Suppressor macrophage treated with lipopolysaccharide for 4 hours (primary cell): Measurements from ENCODE around the gene CDH23.

Experiments used
- DNase-seq: peaks from one replicate; pipeline ENCODE4 v3.0.0-alpha.2; 2020

The CDH23 gene

DNA sequence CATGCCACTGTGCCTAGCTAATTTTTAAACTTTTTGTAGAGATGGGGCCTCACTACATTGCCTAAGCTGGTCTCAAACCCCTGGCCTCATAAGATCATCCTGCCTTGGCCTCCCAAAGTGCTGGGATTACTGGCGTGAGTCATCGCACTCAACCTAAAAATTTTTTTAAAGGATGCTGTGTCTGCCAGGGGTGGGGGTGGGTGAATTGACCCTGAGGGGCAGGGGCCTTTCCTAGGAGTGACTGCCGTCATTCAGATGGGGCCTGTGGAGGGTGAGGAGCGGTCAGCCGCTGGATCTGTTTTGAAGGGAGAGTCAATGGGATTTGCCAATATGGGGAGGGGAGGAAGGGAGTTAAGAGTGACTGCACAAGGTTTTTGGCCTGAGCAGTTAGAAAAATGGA, 233.4 kb downstream of the CDH23 start:
- DNase-seq = no peak

DNA sequence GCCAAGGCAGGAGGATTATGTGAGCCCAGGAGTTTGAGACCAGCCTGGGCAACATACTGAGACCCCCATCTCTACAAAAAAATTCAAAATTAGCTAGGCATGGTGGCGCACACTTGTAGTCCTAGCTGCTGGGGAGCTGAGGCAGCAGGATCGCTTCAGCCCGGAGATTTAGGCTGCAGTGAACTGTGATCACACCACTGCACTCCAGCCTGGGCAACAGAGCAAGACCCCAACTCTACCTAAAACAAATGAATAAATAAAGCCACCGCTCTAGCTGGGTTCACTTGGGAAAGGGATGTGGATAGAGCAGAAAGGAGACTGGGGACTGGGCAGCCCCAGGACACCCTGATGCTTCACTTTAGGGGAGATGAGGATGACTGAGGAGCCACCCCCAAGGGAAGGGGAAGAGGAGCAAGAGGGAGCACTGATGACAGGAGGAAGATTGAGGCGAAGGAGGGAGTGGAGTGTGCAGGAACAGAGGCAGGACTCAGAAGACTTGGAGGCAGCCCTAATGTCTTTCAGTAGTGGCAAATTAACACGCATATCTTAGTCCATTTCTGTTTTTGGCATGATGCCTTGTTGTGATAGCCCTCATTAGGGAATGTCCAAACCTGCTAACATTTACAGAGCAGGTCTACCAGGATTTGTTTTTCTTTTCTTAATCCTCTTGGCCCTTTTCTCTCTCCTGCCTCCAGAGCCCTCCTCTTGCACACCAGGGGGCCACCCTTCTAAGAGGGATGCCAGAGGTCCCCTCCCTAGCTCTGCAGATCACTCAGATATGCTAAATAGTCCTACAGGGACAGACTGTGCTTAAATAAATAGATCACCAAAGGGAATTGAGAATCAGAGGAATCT, 234.5 kb downstream of the CDH23 start:
- DNase-seq = no peak

DNA sequence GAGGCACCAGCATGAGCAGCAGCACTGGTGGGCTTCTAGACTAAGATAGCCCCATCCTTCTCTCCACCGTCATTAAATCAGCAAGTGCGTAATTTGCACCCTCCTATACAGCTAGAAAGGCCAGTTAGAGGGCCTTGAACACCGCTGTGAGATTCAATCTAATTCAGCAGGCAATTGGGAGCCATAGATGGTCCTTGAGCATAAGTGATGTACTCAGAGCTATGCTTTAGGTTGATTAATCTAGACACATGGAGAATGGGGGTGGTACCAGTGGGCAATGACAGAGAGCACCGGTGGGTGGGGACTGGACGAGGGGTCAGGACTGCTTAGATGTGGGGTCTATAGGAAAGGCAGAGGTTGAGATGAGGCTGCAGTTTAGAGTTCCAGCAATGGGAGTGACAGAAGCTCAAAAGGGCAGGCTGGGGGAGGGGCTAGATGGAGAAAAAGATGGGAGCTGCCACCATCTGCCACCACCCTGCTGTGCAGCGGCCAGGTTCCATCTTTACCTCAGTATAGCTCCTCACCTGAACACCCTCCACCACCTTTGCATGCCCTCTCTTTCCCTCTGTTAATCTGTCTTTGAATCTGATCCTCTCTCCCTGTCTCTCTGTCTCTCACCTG, 235.6 kb downstream of the CDH23 start:
- DNase-seq = no peak

DNA sequence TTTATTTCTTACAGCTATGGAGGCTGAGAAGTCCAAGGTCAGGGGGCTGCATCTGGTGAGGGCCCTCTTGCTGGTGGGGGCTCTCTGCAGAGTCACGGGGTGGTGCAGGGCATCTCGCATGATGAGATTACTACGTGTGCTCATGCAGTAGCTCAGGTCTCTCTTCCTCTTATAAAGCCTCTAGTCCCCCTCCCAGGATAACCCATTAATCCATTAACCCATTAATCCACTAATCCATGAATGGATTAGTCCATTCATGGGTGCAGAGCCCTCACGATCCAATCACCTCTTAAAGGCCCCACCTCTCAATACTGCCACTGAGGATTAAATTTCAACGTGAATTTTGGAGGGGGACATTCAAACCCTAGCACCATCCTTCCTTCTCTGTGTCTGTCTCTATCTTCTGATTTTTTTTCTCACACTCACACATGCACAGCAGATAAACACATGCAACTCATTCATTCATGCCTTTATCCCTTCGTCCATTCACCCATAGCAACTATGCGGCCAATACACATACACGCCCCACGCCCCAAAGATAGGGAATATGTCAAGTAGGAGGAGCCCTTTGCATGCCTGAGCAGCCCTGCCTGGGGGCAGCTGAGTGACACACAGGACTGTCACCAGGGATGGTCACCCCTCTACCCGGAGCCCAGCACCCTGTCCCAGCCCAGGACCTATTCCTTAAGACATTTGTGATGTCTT, 236.3 kb downstream of the CDH23 start:
- no peak for DNase-seq

DNA sequence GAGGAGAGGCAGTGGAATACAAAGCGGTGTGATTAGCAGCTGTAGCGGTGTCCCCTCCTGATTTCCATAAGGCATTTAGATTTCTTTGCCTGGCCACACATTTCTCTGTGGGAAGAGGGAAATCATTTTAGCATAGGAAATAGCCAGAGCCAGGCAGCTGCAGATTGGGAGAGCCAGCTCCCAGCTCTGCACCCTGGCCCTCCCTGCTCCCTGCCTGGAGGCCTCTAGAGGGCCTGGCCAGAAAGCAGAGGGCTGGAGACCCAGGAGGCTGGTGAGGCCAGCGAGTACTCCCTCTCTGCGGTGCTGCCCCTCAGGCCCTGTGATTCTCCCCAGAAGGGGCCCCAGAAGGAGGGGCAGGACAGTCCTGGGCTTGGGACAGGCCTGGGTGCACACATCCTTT, 237.2 kb downstream of the CDH23 start:
- no peak for DNase-seq

DNA sequence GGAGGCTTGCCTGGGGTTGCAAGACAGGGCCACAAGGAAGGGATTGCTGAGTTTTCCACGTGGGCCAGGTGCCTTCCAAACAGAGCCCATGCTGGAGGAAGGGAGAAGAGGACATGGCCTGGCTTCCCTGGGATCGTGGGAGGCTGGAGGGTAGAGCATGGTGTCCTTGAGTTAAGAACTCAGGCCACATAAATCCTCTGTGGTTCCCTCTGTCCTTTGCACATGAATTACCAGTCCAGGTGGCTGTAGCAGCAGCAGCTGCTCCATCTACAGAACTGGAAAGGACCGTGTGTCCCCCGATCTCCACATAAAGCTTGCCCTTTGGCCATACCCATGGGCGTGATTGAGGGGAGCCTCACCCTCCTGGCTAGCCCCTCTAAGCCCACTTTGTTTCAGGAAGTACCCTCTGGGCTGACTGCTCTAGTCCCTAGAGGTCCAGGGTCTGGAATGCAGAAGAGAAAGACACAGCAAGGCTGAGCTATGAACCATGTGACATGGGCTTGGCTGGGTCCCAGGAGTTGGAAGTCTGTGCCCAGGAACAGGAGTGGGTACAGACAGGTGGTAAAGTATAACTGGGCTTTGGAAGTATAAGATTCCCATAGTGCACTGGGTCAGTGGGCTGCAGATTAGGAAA, 237.9 kb downstream of the CDH23 start:
- DNase-seq = no peak

DNA sequence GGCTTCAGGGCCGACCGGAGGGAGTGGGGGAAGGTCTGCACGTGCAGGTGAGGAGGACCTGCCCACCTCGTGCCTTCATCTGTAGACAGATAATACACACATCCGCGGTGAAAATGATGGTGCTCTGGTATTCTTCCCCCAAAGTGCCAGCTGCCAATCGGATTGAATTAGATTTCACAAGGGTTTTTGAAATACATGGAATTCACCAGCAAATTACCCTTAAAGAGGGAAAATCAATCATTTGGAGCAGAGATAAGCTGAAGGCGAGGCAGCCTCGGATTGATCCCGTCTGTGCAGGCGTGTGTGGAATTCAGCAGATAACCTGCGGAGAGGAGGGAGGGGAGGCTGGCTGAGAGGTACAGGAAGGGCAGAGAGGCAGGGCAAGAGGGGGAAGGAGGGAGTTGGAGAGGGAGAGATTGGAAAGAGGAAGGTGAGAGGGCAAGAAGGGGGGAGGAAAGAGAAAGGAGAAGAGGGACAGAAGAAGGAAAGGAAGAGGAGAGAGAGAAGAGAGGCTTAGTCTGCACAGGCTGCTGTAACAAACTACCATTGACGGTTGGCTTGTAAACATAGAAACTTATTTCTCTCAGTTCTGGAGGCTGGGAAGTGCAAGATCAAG, 238.6 kb downstream of the CDH23 start:
- DNase-seq = no peak

DNA sequence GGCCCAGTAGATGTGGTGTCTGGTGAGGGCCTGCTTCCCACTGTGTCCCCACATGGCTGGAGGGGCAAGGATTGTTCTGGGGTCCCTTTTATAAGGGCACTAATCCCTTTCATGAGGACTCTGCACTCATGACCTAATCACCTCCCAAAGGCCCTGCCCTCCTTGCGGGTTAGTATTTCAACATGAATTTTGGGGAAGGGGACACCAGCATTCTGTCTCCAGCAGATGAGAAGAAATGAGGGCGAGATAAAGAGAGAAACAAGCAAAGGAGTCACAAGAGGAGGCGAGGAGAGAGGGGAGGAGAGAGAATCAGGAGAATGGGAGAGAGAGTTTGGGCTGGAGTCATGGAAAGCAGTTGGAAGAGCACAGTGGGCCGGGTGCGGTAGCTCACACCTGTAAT, 239.1 kb downstream of the CDH23 start:
- DNase-seq = no peak

DNA sequence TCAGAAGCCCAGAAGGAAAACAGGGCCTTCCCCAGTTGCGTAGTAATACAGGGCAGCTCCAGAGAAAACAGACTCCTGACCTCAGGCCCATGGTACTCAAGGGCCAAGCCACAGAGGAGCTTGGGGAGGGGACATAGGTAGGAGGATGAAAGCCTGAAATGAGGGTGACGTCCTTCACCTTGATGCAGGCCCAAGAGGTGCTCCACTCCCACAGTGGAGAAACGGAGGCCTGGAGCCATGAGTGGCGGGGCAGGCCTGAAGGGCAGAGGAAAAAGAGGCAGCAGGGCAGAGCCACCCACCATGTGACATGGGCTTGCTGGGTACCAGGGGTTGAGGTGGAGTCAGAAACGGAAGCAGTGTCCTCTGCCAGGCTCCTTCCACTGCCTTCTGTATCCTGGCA, 239.9 kb downstream of the CDH23 start:
- DNase-seq = no peak

DNA sequence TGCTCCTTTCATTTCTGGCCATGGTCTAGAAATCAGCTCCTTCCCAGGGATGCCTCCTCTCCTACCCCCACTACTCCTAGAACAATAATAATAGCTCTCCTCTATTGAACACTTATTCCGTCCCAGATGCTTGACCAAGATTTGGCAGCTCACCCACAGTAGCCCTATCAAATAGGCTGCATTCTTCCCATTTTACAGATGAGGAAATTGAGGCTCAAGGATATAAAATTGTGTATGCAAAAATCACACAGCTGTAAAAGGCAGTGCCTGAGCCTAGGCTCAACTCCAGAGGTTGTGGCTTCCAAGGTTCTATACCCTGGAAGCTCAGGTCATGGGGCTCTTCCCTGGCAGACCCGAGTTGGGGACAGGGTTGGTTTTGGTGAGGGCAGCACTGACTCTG, 240.6 kb downstream of the CDH23 start:
- no peak for DNase-seq

DNA sequence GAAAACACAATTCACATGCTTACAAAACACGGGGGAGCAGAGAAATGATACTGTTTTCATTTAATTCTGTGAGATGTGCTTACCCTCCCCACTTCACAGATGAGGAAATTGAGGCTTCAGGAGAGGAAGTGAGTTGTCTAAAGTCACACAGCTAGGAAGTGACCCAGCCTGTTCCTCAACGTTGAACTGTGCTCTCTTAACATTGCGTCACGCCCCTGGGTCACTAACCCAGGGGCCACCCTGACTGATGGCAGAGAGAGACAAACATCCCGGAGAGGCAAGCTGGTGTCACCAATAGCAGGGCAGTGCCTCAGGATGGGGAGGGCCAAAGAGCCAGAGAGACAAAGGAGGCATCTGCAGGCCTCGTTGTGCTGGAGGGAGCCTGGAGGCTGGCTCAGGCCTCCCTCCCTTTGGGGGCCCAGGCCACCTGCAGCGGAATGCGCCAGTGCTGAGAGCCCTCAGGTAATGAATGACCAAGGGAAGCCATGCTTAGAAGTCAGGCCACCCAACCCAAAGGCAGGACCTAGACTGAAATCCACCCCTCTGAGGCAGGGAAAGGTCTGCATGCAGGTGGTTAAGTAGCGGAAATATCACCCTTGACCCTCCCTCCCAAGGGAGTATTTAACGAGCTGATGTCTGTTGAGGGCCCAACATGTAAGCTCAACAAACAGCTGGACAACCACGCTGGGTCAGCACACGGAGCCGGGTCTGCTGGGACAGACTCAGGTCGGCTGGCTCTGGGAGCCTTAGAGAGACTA, 241.5 kb downstream of the CDH23 start:
- peak; percentile 96 for DNase-seq

DNA sequence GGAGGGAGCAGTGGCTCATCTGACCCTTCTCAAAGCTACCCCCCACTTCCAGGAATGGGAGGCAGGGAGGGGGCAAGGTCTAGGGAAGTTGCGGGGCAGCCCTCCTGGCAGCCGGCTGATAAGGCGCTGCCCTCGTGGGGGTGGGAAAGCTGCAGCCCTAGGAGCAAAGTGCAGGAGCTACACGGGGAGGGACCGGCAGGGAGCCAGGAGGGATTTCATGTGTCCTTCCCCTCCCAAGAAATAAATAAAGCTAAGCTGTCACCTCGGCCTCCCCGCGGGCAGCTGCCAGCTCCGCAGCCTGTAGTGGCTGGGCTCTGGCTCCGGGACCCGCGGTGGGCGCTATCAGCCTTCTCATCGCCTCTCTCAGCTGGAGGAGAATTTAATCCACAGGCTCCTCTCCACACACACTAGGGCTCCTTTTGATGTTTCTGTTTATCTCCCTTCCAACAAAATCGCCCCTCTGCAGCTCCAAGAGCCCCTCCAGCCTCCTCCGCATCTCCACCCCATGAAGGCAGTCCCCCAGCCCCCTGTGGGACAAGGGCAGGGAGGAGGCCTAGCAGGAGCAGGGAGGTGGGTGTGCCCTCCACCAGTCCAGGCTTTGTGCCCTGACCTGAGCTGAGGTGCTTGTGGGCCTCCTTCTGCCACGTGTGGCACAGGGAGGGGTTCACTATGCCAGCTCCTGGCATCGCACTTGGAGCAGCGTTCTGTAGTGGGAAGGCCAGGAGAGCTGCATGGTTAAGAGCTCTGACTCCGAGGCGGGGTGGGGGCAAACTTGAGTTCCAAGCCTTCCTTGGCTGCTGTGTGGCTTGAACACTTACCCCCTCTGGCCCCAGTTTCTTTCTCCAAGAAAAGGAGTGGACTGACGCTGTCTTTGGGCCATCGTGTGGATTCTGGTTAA, 242.4 kb downstream of the CDH23 start:
- no peak for DNase-seq

DNA sequence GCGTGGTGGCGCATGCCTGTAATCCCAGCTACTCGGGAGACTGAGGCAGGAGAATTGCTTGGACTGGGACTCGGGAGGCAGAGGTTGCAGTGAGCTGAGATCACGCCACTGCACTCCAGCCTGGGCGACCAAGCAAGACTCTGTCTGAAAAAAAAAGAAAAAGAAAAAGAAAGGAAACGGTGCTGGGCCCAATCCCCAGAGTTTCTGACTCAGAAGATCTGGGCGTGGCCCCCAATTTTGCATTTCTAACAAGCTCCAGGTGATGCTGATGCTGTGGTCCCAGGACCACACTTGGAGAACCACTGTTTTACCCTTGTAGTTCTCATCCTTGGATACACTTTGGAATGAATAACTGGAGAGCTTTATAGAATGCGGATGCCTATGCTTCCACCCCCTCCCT, 243.9 kb downstream of the CDH23 start:
- no peak for DNase-seq

DNA sequence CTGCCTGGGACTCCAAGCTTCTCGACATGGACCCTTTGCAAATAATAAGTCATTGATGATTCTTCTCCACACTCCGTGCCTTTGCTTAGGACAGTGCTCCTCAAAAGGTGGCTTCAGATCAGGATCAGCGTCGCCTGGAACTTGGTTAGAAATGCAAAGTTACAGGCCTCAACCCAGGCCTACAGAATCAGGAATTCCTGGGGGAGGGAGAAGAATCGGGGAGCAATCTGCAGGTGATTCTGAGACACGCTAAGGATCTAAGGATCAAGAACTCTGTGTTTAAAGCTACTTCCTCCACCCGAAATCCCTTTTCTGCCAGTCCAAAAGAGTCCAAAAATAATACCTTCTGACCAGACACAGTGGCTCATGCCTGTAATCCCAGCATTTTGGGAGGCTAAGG, 244.7 kb downstream of the CDH23 start:
- no peak for DNase-seq

DNA sequence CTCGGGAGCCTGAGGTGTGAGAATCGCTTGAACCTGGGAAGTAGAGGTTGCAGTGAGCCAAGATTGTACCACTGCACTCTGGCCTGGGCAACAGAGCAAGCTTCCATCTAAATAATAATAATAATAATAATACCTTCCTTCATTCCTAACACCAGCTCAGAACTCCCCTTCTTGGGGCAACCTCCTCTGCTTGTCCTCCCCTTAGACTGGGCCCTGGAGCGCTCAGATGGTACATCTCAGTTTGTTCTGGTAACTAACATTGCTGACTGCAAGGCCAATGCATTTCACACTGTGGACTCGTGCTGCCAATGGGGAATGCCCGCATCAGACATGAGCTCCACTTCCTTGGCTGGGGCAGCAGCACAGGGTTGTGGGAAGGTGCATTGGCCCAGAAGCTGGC, 245.3 kb downstream of the CDH23 start:
- no peak for DNase-seq

DNA sequence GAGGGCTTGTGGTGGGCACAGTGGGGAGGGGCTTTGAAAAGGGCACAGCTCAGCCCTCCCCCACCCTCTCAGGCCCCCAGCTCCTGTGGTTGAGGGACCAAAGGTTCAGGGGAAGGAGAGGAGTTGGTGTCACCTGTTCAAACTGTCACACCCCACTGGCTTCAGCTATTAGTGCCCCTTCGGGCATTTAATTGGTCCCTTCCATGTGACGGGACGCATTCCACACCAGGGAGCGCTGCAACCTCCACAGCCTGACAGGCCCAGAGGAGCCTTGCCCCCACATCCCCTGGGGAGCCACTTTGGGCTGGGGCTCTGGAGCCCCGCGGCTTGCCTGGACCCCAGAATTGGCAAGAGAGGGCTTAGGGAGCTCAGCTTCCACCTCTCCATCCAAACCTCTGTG, 247.2 kb downstream of the CDH23 start:
- DNase-seq = no peak

DNA sequence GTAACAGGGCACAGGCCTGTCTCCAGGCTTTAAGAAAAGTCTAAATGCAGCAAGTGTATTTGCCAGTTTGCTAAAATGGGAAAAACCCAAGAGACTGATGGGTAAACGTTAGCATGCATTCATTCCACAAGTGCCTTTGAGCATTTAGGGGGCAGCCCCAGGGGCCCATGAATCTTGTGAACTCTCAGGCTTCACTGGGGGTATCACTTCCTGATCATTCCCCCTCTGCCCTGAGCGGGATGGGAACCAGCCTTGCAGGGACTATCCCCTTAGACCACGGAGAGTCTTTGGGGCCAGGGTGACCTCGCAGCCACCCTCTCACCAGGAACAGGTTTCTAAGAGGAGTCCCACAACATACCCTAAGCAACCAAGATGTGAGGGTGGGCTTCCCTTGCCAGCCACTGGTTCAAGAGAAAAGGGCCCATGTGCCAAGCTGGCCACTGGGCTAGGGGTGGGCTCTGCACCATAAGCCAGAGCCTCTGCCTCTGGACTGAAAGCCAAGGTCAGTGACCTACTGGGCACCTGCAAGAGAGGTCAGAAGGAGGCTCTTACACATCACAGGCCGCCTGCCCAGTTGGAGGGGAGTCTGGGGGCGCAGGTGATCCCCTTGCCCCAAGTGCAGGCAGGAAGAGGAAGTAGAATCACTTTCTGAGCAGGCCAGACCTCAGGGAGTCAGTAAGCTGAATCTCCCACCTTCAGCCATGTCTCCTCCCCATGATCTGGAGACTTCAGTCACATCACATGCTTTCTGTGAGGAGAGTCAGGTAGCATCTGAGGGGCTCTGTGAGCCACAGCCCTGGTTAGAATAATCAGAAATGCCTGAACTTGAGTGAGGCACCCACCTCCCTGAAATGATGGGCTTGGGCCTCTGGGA, 247.8 kb downstream of the CDH23 start:
- DNase-seq = peak; percentile 25

DNA sequence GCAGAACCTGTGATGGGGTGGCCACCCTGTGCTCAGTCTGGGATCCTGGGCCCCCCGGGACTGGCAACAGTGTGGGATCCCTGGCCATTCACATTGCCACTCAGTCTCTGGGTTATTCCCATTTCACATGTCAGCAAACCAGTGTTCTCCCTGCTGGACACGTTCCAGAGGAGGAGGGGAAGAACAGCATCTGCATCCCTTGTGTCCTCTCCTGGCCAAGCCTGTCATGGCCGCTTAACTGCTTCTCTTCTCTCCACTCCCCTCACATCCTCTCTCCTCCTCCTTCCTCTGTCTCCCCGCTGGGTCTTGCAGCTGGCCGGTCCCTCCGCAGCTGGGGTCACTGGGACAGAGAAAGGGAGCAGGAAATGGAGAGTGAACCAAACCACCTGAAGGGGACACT, 248.5 kb downstream of the CDH23 start:
- no peak for DNase-seq

DNA sequence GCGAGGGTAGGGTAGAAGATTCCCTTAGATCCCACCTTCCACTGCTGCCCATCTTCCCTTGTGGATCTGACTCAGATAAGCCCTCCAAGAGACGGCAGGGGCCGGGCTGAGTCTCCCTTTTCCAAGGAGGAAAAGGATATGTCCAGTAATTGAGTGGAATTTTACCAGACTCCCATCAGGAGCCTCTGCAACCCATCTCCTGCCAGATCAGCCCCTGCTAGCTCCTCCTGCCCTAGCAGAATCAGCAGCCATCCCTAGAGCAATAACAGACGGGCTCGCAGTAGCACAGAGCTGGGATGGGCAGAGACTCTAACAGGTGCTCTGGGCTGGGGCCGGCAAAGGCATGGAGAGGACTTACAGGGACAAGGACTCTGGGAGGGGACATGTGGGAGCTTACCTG, 249.3 kb downstream of the CDH23 start:
- DNase-seq = no peak

DNA sequence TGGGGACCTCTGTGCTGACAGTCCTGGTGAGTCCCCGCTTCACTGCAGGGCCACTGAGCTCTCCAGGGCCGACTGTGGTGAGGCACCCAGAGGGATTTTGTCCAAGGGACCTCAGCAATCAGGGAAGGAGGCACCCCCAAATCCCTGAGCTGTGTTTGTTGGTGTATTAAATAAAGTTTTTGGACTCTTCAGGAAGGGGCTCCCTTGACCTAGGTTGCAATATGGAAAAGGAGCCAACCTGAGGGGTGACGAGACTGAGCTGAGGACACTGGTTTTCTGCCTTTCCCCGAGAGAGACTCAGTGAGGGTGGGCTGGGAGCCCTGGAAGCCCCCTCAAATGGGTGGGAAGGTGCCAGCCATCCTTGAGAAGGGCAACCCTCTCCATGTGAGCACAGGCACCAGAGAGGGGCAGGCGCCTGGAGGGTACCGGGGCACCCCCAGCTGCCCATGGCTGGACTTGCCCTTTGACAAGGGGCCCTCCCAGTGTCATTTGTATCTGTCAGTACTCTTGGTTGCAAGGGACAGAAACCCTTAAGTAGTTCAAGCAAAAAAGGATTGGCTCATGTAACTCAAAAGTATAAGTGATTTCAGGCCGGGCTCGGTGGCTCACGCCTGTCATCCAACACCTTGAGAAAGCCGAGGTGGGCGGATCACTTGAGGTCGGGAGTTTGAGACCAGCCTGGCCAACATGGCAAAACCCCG, 250.0 kb downstream of the CDH23 start:
- DNase-seq = no peak
